Activated naive CD4-positive, alpha-beta T cell treated with anti-CD3 and anti-CD28 coated beads, Interleukin-2, amount 10 ng/mL, durations not matched to agents 7 days and 5 days (primary cell): Measurements from ENCODE around the gene CSF1.
"Not testable (repeated sequence)": the region's sequence is repeated elsewhere in the genome, so short reads cannot be mapped to it uniquely, and the experiment has no call there.

ENCODE experiments used
- CTCF ChIA-PET: fragments of 350-600 bp; sonication (Branson Sonifier 250); formaldehyde crosslinking; loops from one replicate; lab custom pipeline; 2021; ENCODE audit warnings: antibody characterized with exemption; lab: Charles Lee
- DNase-seq: peaks from one replicate; pipeline ENCODE4 v3.0.0-alpha.2; 2020
- H3K27ac Mint-ChIP-seq: one replicate; pipeline ENCODE4 v1.8.0; 2021; ENCODE audit warnings: mild to moderate bottlenecking, moderate library complexity, mixed read lengths
- H3K27me3 Mint-ChIP-seq: one replicate; pipeline ENCODE4 v1.8.0; 2021; ENCODE audit warnings: mild to moderate bottlenecking, mixed read lengths
- H3K36me3 Mint-ChIP-seq: one replicate; pipeline ENCODE4 v1.8.0; 2021; ENCODE audit warnings: mixed read lengths
- H3K4me1 Mint-ChIP-seq: one replicate; pipeline ENCODE4 v1.8.0; 2021; ENCODE audit warnings: mixed read lengths
- H3K4me3 Mint-ChIP-seq: one replicate; pipeline ENCODE4 v1.8.0; 2021; ENCODE audit warnings: mild to moderate bottlenecking, moderate library complexity, mixed read lengths
- H3K9me3 Mint-ChIP-seq: one replicate; pipeline ENCODE4 v1.8.0; 2021; ENCODE audit warnings: mixed read lengths

Gene CSF1

DNA sequence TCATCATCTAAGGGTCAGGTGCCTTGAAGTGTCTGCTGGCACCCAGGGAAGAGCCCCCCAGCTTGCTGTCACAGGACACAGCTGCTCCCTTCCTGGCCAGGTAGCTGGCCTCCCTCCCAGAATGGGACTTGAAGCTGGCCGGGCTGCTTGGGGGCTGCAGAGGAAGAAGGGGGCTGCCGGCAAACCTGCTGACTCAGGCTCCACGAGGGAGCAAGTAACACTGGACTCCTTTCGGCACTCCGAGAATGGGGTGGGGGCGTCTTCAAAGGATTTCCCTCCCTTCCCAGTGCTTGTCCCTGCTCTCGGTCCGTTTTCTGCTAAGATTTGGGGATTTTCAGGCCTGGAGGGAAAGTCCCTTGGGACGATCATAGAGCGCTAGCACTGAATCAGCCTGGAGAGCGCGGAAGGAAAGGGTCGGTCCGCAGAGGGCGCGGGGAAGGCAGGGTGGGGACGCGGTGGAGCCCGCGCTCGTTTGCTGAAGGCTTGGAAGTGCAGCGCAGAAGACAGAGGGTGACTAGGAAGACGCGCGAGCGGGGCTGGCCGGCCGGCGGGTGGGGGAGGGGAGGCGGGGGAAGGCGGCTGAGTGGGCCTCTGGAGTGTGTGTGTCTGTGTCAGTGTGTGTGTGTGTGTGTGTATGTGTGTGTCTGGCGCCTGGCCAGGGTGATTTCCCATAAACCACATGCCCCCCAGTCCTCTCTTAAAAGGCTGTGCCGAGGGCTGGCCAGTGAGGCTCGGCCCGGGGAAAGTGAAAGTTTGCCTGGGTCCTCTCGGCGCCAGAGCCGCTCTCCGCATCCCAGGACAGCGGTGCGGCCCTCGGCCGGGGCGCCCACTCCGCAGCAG is at the start of gene CSF1:
TSS of gene CSF1 (plus strand) at position 727 of the 840 bp plus-strand sequence. CDS start 175 bp downstream, outside the sequence.
- peaks cover 24% of the 10 kb centered on the region for H3K36me3 Mint-ChIP-seq
- H3K4me3 Mint-ChIP-seq = peak within 1 kb of the TSS; percentile 91
- peak within 1 kb of the TSS; percentile 87 for H3K27ac Mint-ChIP-seq
- peaks cover 79% of the 10 kb centered on the region for H3K4me1 Mint-ChIP-seq
- H3K27me3 Mint-ChIP-seq = peaks cover 59% of the 10 kb centered on the region
- peak; percentile 67 for DNase-seq
- no peaks in the 10 kb centered on the region for H3K9me3 Mint-ChIP-seq
- CTCF ChIA-PET = no interaction called here

DNA sequence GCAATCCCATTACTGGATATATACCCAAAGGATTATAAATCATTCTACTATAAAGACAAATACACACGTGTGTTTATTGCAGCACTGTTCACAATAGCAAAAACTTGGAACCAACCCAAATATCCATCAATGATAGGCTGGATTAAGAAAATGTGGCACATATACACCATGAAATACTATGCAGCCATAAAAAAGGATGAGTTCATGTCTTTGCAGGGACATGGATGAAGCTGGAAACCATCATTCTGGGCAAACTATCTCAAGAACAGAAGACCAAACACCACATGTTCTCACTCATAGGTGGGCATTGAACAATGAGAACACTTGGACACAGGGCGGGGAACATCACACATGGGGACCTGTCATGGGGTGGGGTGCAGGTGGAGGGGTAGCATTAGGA is 49.0 kb upstream of the CSF1 start:
- Mint-ChIP-seq H3K9me3 (peaks cover 16% of the 10 kb centered on the region), H3K27me3 (peaks cover 20% of the 10 kb centered on the region)
- H3K27ac Mint-ChIP-seq, H3K4me3 Mint-ChIP-seq, CTCF ChIA-PET, H3K36me3 Mint-ChIP-seq, H3K4me1 Mint-ChIP-seq, DNase-seq: not testable (repeated sequence)

DNA sequence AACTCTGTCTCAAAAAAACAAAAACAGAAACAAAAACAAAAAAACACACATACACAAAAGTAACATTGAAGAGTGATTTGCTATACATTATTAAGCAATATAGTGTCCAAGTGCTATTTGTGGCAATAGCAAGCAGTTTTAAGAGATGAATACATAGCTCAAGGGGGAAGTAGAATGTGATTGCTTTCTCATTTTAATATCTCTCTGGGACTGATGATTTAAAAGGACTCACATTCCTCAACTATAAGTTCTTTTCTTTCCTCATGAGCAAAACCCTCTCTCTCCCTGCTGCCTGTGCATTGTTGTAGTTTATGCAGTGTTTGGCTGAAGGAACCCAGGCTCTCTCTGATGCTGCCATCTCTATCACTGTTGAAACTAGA is 47.0 kb upstream of the CSF1 start:
- CTCF ChIA-PET = no interaction called here
- Mint-ChIP-seq H3K27ac (no peak overlapping the region), H3K36me3 (peaks cover 3% of the 10 kb centered on the region), H3K9me3 (peaks cover 17% of the 10 kb centered on the region), H3K4me1 (peaks cover 5% of the 10 kb centered on the region), H3K27me3 (peaks cover 19% of the 10 kb centered on the region), H3K4me3 (no peak overlapping the region)
- DNase-seq = no peak

DNA sequence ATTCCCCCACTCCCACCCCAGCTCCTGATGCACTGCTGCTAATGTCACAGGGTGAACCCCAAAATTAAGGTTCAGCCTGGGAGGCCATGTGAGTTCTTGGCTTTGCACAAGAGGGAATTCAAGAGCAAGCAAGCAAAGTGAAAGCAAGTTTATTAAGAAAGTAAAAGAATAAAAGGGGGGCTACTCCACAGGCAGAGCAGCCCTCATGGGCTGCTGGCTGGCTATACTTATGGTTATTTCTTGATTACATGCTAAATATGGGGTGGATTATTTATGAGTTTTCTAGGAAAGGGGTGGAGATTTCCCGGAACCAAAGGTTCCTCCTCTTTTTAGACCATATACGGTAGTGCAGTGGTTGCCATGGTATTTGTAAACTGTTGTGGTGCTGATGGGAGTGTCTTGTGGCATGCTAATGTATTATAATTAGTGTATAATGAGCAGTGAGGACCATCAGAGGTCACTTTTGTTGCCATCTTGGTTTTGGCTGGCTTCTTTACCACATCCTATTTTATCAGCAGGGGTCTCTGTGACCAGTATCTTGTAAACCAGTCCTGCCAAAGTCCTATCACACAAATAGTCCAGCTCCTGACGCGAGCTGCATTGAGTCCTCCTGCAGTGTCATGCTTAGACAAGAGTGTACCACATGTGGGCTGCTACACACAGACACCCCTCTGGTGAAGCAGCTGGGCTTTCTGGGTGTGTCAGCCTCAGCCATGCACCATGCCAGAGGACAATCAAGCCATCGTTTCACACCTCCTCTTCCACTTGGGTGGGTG is 46.4 kb upstream of the CSF1 start:
- Mint-ChIP-seq H3K9me3 (peaks cover 17% of the 10 kb centered on the region), H3K27me3 (peaks cover 19% of the 10 kb centered on the region), H3K4me3 (no peak overlapping the region), H3K4me1 (peaks cover 5% of the 10 kb centered on the region), H3K36me3 (peaks cover 3% of the 10 kb centered on the region), H3K27ac (no peak overlapping the region)
- CTCF ChIA-PET = no interaction called here
- DNase-seq = no peak

DNA sequence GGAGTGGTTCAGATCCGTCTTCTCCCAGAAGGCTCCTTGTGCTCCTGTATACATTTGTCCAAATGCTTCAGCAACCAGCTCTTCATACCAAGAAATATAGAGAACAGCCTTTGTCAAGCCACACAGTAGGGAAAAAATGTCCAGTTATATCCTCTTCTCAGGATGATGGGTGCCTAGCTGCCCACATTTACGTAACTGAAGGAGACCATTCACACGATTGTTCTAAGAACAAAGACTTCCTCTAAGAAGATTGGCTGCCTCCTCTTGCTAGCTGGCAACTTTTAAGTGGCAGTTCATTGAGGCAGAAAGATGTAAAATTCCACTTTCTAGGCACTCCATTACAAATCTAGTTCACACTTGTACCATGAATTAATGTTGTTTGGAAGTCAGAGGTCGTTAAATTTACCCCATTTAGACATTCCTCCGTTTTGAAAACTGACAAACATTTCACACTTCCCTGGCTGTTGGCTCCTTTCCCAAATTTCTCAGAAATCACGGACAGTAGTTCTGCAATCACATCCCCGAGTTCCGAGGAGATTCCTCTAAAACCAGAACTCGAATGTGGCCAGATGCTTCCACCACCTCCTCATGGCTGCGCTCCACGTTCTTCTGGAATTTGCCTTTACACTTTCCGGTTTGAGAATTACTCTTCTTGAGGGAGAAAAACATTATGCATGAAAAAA is 45.6 kb upstream of the CSF1 start:
- peaks cover 3% of the 10 kb centered on the region for H3K36me3 Mint-ChIP-seq
- H3K4me1 Mint-ChIP-seq = peaks cover 5% of the 10 kb centered on the region
- H3K27me3 Mint-ChIP-seq = peaks cover 15% of the 10 kb centered on the region
- CTCF ChIA-PET = no interaction called here
- no peak for DNase-seq
- no peak overlapping the region for H3K27ac Mint-ChIP-seq
- peaks cover 17% of the 10 kb centered on the region for H3K9me3 Mint-ChIP-seq
- no peak overlapping the region for H3K4me3 Mint-ChIP-seq

DNA sequence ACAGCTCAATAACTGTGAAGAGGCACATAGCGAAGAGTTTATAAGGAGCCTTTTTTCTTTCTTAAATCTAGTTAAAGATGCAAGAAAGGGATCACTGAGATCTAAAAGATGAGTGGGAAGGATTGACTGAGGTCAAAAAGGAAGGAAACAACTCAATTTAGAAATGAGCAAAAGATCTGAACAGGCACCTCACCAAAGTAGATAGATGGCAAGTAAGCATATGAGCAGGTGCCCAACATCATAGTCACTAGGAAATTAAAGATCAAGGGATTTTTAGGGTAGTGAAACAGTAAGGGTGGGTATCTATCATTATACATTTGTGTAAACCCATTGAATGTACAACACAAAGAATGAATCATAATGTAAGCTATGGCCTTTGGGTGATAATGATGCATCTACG is 44.6 kb upstream of the CSF1 start:
- no peak for DNase-seq
- Mint-ChIP-seq H3K27me3 (peaks cover 15% of the 10 kb centered on the region), H3K27ac (no peak overlapping the region), H3K9me3 (peaks cover 15% of the 10 kb centered on the region), H3K4me3 (no peak overlapping the region), H3K4me1 (peaks cover 5% of the 10 kb centered on the region), H3K36me3 (peaks cover 3% of the 10 kb centered on the region)
- CTCF ChIA-PET = no interaction called here

DNA sequence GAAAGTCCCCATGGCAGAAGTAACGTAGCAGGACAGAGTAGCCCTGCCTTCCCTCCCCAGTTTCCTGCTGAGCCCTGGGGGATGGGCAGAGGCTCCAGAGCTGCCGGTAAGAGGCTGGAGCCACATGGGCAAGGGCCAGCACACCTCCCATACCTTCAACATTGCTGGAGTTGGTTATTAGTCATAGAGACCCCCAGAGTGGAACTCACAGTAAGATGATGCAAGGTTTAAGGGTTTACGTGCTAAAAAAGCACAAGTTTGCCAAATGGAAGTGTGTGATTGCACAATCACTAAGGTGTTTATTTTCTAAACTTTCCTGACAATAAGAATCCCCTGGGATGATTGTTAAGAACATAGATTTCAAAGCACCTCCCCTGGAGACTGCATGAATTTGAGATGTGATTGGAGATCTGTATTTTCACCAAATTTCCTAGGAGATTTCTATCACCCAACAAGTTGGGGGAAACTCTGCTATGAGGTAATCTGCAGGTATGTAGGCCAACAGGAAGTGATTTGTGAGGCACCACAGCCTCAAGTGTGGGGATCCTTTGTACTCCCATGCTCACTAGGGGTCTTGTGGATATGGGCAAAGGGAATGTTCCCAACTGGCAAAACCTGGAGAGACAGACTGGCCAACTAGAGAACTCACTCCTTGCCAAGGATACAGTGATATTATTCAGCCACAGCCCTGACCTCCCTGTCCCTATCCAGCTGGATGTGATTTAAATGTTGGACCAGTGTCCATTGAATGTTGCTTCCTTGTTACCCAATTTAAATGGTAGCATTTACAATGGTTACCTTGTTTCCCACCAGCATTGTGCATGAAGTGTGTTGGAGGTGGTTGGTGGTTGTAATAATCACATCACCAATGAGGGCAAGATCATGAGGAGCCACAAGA is 37.1 kb upstream of the CSF1 start:
- Mint-ChIP-seq H3K27ac (no peak overlapping the region), H3K27me3 (peaks cover 33% of the 10 kb centered on the region), H3K36me3 (no peaks in the 10 kb centered on the region), H3K9me3 (no peaks in the 10 kb centered on the region), H3K4me3 (no peak overlapping the region), H3K4me1 (peaks cover 4% of the 10 kb centered on the region)
- DNase-seq = no peak
- CTCF ChIA-PET = interaction anchor here (1.0 to 1.4 kb wide), 2 partner anchors 10 to 97 kb away, joined by 4 read pairs; no protein-coding TSS in a partner anchor

- H3K4me3 Mint-ChIP-seq = no peak overlapping the region
- no peaks in the 10 kb centered on the region for H3K9me3 Mint-ChIP-seq
- peaks cover 4% of the 10 kb centered on the region for H3K4me1 Mint-ChIP-seq
- H3K27ac Mint-ChIP-seq = no peak overlapping the region
- CTCF ChIA-PET = interaction anchor here (1.0 to 1.4 kb wide), 2 partner anchors 9 to 98 kb away, joined by 4 read pairs; no protein-coding TSS in a partner anchor
- H3K36me3 Mint-ChIP-seq = no peaks in the 10 kb centered on the region
- DNase-seq = no peak
- H3K27me3 Mint-ChIP-seq = peaks cover 38% of the 10 kb centered on the region
These were observed 36.2 kb upstream of the CSF1 start for GRCh38 chr1:109874445-109874844.

DNA sequence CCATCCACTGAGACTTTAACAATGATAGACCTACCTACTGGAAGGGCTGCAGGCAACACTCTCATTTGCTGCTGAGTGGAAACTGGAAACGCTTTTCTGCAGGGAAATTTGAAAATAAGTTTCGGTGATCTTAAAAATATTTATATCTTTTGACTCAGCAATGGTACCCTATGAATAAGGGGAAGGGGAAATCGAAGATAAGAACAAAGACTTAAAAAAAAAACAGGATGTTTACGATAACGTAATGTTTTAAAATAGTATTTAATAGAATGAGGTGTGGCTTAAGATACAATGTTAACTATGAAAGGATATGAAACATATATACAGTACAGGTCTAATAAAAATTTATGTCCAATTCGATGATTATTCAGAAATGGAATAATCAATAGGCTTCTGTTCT is 34.8 kb upstream of the CSF1 start:
- H3K27ac Mint-ChIP-seq = no peak overlapping the region
- H3K9me3 Mint-ChIP-seq = no peaks in the 10 kb centered on the region
- DNase-seq = no peak
- peaks cover 38% of the 10 kb centered on the region for H3K27me3 Mint-ChIP-seq
- CTCF ChIA-PET = no interaction called here
- H3K4me1 Mint-ChIP-seq = peaks cover 4% of the 10 kb centered on the region
- no peak overlapping the region for H3K4me3 Mint-ChIP-seq
- H3K36me3 Mint-ChIP-seq = no peaks in the 10 kb centered on the region

DNA sequence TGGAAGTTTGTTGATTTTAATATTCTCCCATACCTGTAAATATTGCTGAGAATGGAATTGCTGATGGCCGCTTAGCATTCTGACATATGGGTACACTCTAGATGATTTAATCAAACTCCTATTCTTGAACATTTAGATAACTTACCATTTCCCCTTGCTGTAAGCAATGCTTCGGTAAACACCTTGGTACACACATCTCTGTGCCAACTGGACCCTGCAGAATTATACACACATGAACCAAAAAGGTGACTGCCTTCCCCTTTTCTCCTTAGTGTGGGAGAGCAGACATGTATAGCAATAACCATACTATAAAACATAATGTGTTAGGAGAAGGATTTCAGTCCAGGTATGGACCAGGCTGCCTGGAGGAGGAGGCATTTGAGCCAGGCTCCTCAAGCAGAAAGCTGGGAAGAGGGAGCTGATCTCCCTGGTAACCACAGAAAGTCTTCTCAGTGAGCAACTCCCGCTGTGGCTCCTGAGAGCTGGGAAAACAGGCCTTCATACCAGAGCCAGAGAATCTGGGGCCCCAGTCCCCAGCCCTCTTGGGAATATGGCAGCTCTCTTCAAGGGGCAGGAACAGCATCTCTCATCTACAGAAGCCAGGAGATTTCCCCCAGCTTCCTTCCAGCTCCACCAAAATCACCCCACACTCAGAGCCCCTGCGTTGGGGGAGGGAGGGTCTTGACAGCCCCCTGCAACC is 33.9 kb upstream of the CSF1 start:
- DNase-seq = no peak
- no peak overlapping the region for H3K4me3 Mint-ChIP-seq
- H3K27me3 Mint-ChIP-seq = peaks cover 33% of the 10 kb centered on the region
- no peaks in the 10 kb centered on the region for H3K9me3 Mint-ChIP-seq
- no peak overlapping the region for H3K27ac Mint-ChIP-seq
- CTCF ChIA-PET = no interaction called here
- no peaks in the 10 kb centered on the region for H3K36me3 Mint-ChIP-seq
- H3K4me1 Mint-ChIP-seq = peaks cover 4% of the 10 kb centered on the region

DNA sequence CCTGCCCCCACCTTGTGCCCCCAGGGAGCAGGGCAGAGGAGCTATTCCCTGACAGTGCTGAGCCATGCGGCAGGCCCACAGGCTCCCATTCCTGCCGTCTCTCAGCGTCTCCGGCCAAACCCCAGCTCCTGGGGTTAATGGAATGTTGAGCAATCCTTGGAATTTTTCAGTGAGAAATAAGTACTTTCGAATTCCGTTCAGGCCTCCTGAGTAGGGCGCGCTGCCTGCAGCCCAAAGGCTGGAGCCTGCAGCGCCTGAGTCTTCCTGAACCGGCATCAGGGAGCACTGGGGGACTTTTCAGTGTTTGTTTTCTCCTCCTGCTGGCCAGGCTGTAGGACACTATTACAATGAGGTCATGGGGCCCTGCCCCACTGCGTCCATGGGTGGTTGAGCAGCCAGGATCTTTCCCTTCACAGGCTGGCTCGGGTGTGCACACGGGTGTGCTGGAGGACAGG is 33.3 kb upstream of the CSF1 start:
- CTCF ChIA-PET = no interaction called here
- Mint-ChIP-seq H3K36me3 (no peaks in the 10 kb centered on the region), H3K27me3 (peaks cover 32% of the 10 kb centered on the region), H3K9me3 (no peaks in the 10 kb centered on the region), H3K4me3 (no peak overlapping the region), H3K4me1 (peaks cover 4% of the 10 kb centered on the region), H3K27ac (no peak overlapping the region)
- DNase-seq = no peak

DNA sequence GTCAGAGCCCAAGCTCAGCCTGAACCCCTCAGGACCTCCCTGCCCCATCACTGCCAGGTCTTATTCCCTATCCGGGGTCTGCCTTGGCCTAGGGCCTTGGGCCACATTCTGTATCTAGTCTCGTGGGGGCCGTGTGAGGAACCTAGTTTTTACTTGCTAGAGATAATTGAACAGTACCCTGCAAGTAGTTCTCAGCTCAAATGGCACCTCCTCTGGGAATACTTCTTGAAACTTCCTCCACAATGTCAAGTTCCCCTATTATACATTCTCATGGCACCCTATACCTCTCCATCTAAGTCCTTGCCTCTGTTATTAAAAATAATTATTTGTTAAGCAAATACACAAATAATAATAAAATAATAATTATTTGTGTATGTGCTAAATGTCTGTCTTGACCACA is 32.9 kb upstream of the CSF1 start:
- H3K27ac Mint-ChIP-seq = no peak overlapping the region
- CTCF ChIA-PET = no interaction called here
- H3K4me3 Mint-ChIP-seq = no peak overlapping the region
- no peaks in the 10 kb centered on the region for H3K9me3 Mint-ChIP-seq
- peaks cover 4% of the 10 kb centered on the region for H3K4me1 Mint-ChIP-seq
- H3K27me3 Mint-ChIP-seq = peaks cover 29% of the 10 kb centered on the region
- no peaks in the 10 kb centered on the region for H3K36me3 Mint-ChIP-seq
- no peak for DNase-seq

GRCh38 chr1:109878531-109879104 is 32.0 kb upstream of the CSF1 start:
- Mint-ChIP-seq H3K9me3 (no peaks in the 10 kb centered on the region), H3K36me3 (no peaks in the 10 kb centered on the region), H3K27me3 (peaks cover 27% of the 10 kb centered on the region), H3K4me1 (peaks cover 4% of the 10 kb centered on the region), H3K27ac (no peak overlapping the region), H3K4me3 (no peak overlapping the region)
- CTCF ChIA-PET = interaction anchor here (0.7 to 0.8 kb wide), 2 partner anchors 54 to 101 kb away, joined by 3 read pairs; no protein-coding TSS in a partner anchor
- no peak for DNase-seq
